ENCODE data around the gene CCDC34. TPM values are rescaled to one million over a fixed set of nuclear protein-coding genes. Genes with fewer than 3 reads are reported as not detected.

Gene CCDC34
- total and polyA plus RNA-seq, 2 experiments from 2014 or later, result 10.1 to 56.0 TPM

- Histone ChIP-seq H3K36me3 (ENCODE audit: insufficient read depth) (no peaks in the 10 kb centered on the region), H3K4me1 (ENCODE audit: insufficient read depth) (no peaks in the 10 kb centered on the region), H3K79me2 (replicated peaks; ENCODE audit: insufficient read depth) (no peaks in the 10 kb centered on the region), H3F3A (replicated peaks; ENCODE audit: low read depth) (no peaks in the 10 kb centered on the region), H3K9me2 (ENCODE audit: insufficient read depth) (no peaks in the 10 kb centered on the region), H3K27ac (ENCODE audit: low read depth) (no peak overlapping the region), H2AFZ (no peak overlapping the region), H3K27me3 (ENCODE audit: insufficient read depth) (no peaks in the 10 kb centered on the region), H3K4me3 (no peak overlapping the region), H3K4me2 (no peak overlapping the region), H4K20me1 (replicated peaks; ENCODE audit: insufficient read depth) (no peaks in the 10 kb centered on the region)
- H3K27me3 Mint-ChIP-seq (ENCODE audit: insufficient read depth, low read depth, poor library complexity), result peaks cover 2% of the 10 kb centered on the region
- H3K4me1 Mint-ChIP-seq, result no peaks in the 10 kb centered on the region
- no peak for ATAC-seq
- no peak overlapping the region for H3K27ac Mint-ChIP-seq
- H3K4me3 Mint-ChIP-seq, result no peak overlapping the region
- peaks cover 25% of the 10 kb centered on the region for H3K9me3 Mint-ChIP-seq
- no peak for DNase-seq (ENCODE audit: low spot score)
- no peak for TF ChIP-seq REST (IDR thresholded peaks at IDR 0.05; ENCODE audit: unreplicated experiment)
- no peak for TF ChIP-seq STAT1 (IDR thresholded peaks at IDR 0.05; ENCODE audit: unreplicated experiment)
- no peak for TF ChIP-seq NANOG (IDR thresholded peaks at IDR 0.05; ENCODE audit: borderline replicate concordance)
- TF ChIP-seq CREB1 (CRISPR knock-in tag; IDR thresholded peaks at IDR 0.05; ENCODE audit: low read depth), result no peak
- no peak for TF ChIP-seq JUNB (IDR thresholded peaks at IDR 0.05; ENCODE audit: unreplicated experiment)
- TF ChIP-seq ETS1 (IDR thresholded peaks at IDR 0.05), result no peak
- TF ChIP-seq EZH2 (IDR thresholded peaks at IDR 0.05; ENCODE audit: low read depth, unreplicated experiment), result no peak
- TF ChIP-seq, protein P1, sequence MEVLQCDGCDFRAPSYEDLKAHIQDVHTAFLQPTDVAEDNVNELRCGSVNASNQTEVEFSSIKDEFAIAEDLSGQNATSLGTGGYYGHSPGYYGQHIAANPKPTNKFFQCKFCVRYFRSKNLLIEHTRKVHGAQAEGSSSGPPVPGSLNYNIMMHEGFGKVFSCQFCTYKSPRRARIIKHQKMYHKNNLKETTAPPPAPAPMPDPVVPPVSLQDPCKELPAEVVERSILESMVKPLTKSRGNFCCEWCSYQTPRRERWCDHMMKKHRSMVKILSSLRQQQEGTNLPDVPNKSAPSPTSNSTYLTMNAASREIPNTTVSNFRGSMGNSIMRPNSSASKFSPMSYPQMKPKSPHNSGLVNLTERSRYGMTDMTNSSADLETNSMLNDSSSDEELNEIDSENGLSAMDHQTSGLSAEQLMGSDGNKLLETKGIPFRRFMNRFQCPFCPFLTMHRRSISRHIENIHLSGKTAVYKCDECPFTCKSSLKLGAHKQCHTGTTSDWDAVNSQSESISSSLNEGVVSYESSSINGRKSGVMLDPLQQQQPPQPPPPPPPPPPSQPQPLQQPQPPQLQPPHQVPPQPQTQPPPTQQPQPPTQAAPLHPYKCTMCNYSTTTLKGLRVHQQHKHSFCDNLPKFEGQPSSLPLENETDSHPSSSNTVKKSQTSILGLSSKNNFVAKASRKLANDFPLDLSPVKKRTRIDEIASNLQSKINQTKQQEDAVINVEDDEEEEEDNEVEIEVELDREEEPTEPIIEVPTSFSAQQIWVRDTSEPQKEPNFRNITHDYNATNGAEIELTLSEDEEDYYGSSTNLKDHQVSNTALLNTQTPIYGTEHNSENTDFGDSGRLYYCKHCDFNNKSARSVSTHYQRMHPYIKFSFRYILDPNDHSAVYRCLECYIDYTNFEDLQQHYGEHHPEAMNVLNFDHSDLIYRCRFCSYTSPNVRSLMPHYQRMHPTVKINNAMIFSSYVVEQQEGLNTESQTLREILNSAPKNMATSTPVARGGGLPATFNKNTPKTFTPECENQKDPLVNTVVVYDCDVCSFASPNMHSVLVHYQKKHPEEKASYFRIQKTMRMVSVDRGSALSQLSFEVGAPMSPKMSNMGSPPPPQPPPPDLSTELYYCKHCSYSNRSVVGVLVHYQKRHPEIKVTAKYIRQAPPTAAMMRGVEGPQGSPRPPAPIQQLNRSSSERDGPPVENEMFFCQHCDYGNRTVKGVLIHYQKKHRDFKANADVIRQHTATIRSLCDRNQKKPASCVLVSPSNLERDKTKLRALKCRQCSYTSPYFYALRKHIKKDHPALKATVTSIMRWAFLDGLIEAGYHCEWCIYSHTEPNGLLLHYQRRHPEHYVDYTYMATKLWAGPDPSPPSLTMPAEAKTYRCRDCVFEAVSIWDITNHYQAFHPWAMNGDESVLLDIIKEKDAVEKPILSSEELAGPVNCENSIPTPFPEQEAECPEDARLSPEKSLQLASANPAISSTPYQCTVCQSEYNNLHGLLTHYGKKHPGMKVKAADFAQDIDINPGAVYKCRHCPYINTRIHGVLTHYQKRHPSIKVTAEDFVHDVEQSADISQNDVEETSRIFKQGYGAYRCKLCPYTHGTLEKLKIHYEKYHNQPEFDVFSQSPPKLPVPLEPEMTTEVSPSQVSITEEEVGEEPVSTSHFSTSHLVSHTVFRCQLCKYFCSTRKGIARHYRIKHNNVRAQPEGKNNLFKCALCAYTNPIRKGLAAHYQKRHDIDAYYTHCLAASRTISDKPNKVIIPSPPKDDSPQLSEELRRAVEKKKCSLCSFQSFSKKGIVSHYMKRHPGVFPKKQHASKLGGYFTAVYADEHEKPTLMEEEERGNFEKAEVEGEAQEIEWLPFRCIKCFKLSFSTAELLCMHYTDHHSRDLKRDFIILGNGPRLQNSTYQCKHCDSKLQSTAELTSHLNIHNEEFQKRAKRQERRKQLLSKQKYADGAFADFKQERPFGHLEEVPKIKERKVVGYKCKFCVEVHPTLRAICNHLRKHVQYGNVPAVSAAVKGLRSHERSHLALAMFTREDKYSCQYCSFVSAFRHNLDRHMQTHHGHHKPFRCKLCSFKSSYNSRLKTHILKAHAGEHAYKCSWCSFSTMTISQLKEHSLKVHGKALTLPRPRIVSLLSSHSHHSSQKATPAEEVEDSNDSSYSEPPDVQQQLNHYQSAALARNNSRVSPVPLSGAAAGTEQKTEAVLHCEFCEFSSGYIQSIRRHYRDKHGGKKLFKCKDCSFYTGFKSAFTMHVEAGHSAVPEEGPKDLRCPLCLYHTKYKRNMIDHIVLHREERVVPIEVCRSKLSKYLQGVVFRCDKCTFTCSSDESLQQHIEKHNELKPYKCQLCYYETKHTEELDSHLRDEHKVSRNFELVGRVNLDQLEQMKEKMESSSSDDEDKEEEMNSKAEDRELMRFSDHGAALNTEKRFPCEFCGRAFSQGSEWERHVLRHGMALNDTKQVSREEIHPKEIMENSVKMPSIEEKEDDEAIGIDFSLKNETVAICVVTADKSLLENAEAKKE (CRISPR knock-in tag; IDR thresholded peaks at IDR 0.05), result no peak
- no peak for TF ChIP-seq EZH2phosphoT487 (IDR thresholded peaks at IDR 0.05; ENCODE audit: unreplicated experiment)
- no peak for TF ChIP-seq POLR2AphosphoS5 (IDR thresholded peaks at IDR 0.05; ENCODE audit: low read depth)
- TF ChIP-seq ZNF331 (CRISPR knock-in tag; IDR thresholded peaks at IDR 0.05; ENCODE audit: low read depth), result no peak
- no peak for TF ChIP-seq CTCF (conservative IDR thresholded peaks at IDR 0.05; ENCODE audit: low read depth in 2 of 2)
- H3K36me3 Mint-ChIP-seq (ENCODE audit: low read depth), result peaks cover 22% of the 10 kb centered on the region
Measured at GRCh38 chr11:27309046-27309445, 54.0 kb downstream of the CCDC34 start.

Measured in GM23338 (cell line).